T-helper 1 cell treated with Interleukin-12 subunit alpha and Interleukin-12 subunit beta and Interleukin-4 antibody, amounts not matched to agents 30 μg/mL and 1 μg/mL, for 36 hours (primary cell): ENCODE data around the gene TNRC6C.
"Not testable (repeated sequence)": the region's sequence is repeated elsewhere in the genome, so short reads cannot be mapped to it uniquely, and the experiment has no call there.

Experiments used
- H3K27ac Mint-ChIP-seq: one replicate; pipeline ENCODE4 v1.8.0; 2021; ENCODE audit warnings: mild to moderate bottlenecking, mixed read lengths
- H3K27me3 Mint-ChIP-seq: one replicate; pipeline ENCODE4 v1.8.0; 2021; ENCODE audit warnings: low read depth, mixed read lengths
- H3K36me3 Mint-ChIP-seq: one replicate; pipeline ENCODE4 v1.8.0; 2021; ENCODE audit warnings: low read depth, mixed read lengths
- H3K4me1 Mint-ChIP-seq: one replicate; pipeline ENCODE4 v1.8.0; 2021; ENCODE audit warnings: low read depth, mixed read lengths
- H3K4me3 Mint-ChIP-seq: one replicate; pipeline ENCODE4 v1.8.0; 2021; ENCODE audit warnings: mild to moderate bottlenecking, moderate library complexity, mixed read lengths
- H3K9me3 Mint-ChIP-seq: one replicate; pipeline ENCODE4 v1.8.0; 2021; ENCODE audit warnings: mixed read lengths

TNRC6C gene

DNA sequence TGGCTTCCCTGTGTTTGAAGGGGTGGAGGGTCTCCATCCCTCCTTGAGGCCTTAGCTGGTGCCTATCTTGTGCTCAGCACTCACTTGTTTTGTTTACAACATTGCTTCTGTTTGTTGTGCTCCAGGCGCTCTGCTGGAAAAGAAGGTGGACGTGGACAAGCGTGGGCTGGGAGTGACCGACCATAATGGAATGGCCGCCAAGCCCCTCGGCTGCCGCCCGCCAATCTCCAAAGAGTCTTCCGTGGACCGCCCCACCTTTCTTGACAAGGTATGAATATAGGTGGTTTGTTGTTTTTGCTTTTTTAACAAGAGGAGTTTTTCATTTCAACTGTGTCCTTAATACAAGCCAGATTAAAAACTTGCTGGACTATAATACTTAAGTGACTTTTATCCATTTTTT, 116.5 kb downstream of the TNRC6C start:
- Mint-ChIP-seq H3K4me3 (no peak overlapping the region), H3K9me3 (no peaks in the 10 kb centered on the region), H3K4me1 (no peaks in the 10 kb centered on the region), H3K27ac (no peak overlapping the region), H3K27me3 (no peaks in the 10 kb centered on the region), H3K36me3 (peaks cover 39% of the 10 kb centered on the region)

DNA sequence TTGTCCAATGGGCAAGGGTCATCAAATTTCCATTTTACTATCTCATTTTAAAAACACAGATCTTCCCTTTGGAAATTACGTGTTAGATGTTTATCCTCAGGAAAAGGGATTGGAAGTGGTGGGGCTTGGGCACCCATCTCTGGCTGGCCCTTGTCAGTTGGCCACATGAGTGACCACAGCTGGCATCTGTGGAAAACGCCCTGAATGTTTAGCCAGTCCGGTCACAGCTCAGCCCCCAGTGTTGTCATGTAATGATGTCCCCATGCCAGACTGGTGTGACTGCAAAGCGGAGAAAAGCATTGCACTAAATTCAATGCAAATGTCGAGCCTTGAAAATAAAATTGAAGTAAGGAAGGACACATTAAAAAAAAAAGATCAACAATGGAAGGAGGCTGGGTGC, 117.0 kb downstream of the TNRC6C start:
- H3K27me3 Mint-ChIP-seq = no peaks in the 10 kb centered on the region
- no peaks in the 10 kb centered on the region for H3K9me3 Mint-ChIP-seq
- H3K36me3 Mint-ChIP-seq = peaks cover 38% of the 10 kb centered on the region
- H3K4me3 Mint-ChIP-seq = no peak overlapping the region
- H3K27ac Mint-ChIP-seq = no peak overlapping the region
- no peaks in the 10 kb centered on the region for H3K4me1 Mint-ChIP-seq

DNA sequence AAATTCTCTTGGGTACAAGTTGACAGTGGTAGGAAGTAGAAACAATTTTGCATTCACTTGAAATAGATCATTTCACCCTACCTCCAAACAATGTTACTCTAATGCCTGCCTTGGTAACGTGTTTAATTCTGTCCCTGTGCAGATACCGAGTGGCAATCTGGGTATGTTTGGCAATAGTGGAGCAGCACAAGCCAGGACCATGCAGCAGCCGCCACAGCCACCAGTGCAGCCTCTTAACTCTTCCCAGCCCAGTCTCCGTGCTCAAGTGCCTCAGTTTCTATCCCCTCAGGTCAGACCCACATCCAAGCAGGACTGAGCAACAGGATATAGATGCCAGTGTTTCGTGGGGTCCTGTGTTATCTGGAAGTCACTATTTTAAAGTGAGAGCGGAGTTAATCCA, 120.8 kb downstream of the TNRC6C start:
- Mint-ChIP-seq H3K27ac (no peak overlapping the region), H3K4me1 (peaks cover 8% of the 10 kb centered on the region), H3K9me3 (no peaks in the 10 kb centered on the region), H3K27me3 (no peaks in the 10 kb centered on the region), H3K4me3 (no peak overlapping the region), H3K36me3 (peaks cover 22% of the 10 kb centered on the region)

DNA sequence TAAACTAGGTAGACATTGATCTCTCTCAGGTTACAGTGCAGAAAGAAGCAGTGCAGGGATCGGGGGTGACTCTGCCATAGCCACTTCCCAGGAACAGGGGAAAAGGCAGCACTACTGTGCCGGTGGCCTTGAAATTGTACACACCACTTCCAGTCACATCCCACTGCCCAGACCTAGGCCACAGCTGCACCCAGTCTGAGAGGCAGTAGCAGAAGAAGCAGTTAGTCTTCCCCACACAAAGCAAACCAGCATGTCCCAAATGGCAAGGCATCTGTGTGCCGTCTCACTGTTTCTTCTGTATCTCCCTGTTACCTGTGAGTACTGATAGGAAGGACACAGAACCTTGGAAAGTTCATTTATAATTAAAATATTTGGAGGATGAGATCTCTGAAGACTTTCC, 123.0 kb downstream of the TNRC6C start:
- Mint-ChIP-seq H3K4me3 (no peak overlapping the region), H3K4me1 (peaks cover 10% of the 10 kb centered on the region), H3K9me3 (no peaks in the 10 kb centered on the region), H3K27me3 (no peaks in the 10 kb centered on the region), H3K27ac (no peak overlapping the region), H3K36me3 (peaks cover 17% of the 10 kb centered on the region)

DNA sequence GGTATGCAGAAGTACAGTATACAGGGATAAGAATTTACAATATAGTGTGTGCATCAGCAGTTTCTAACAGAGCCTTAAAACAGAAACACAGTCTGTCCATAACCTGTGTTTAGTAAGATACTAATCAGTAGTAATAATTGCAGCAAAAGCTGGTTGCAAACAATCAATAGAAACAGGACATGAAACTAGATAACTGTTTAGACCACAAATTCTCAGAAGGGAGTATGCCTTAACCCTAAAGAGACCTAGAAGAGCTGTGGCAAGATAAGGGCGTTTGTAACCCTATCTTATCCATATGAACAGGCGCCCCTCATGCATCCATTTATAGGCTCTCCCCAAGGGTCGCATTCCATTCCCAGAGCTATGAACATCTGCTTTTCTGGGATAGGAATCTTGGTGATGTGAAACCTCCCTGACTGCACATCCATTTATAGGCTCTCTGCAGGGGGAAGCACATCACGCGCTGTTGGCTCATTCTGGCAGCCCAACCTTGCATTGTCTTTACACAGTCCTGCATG, 123.9 kb downstream of the TNRC6C start:
- peaks cover 19% of the 10 kb centered on the region for H3K36me3 Mint-ChIP-seq
- H3K27ac Mint-ChIP-seq, H3K4me3 Mint-ChIP-seq, H3K27me3 Mint-ChIP-seq, H3K9me3 Mint-ChIP-seq: not testable (repeated sequence)
- peaks cover 10% of the 10 kb centered on the region for H3K4me1 Mint-ChIP-seq

DNA sequence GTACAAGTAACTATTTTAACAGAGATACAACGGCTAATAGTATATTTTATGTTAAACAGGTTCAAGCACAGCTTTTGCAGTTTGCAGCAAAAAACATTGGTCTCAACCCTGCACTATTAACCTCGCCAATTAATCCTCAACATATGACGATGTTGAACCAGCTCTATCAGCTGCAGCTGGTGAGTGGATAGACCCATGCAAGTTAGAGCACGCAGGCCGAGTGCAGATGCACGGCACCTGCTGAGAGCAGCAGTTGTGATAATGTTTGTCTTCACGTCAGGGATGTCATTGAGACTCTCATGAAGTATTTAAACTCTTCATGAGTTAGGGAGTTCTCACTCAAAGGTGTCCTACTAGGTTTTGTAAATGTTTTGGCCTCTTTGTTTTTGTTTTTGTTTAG, 124.5 kb downstream of the TNRC6C start:
- H3K36me3 Mint-ChIP-seq = peaks cover 20% of the 10 kb centered on the region
- no peak overlapping the region for H3K4me3 Mint-ChIP-seq
- no peaks in the 10 kb centered on the region for H3K27me3 Mint-ChIP-seq
- no peaks in the 10 kb centered on the region for H3K9me3 Mint-ChIP-seq
- no peak overlapping the region for H3K27ac Mint-ChIP-seq
- peaks cover 10% of the 10 kb centered on the region for H3K4me1 Mint-ChIP-seq

DNA sequence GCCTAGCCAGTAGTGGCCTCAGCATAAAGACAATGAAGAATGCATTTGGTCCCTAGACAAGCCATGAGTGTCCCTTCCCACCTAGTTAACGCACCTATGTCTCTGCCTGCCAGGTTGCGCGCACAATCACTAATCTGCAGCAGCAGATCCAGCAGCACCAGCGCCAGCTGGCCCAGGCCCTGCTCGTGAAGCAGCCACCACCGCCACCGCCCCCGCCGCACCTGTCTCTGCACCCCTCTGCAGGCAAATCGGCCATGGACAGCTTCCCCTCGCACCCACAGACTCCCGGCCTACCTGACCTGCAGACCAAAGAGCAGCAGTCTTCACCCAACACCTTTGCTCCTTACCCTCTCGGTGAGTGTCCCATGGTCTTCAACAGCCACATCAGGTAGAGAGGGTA, 128.2 kb downstream of the TNRC6C start:
- Mint-ChIP-seq H3K36me3 (peaks cover 37% of the 10 kb centered on the region), H3K27ac (no peak overlapping the region), H3K4me3 (no peak overlapping the region)

DNA sequence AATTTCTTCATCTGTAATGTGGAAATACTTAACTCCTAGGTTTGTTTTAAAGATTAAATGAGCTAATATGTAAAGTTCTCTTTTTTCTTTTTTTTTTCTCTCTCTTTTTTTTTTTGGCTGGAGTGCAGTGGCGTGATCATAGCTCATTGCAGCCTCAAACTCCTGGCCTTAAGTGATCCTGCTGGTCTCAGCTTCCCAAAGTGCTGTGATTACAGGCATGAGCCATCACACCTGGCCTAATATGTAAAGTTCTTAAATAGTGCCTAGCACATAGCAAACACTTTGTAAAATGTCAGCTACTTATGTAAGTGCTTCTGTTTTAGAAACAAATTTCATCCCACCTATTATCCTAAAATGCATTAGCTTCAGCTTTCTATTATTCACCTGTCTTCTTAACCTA, 130.0 kb downstream of the TNRC6C start:
- Mint-ChIP-seq H3K27me3 (no peaks in the 10 kb centered on the region), H3K9me3 (no peaks in the 10 kb centered on the region), H3K4me1 (peaks cover 7% of the 10 kb centered on the region), H3K36me3 (peaks cover 49% of the 10 kb centered on the region), H3K27ac (no peak overlapping the region), H3K4me3 (no peak overlapping the region)

More for the DNA sequence above, 128.2 kb downstream of the TNRC6C start:
- H3K9me3 Mint-ChIP-seq = no peaks in the 10 kb centered on the region
- no peaks in the 10 kb centered on the region for H3K27me3 Mint-ChIP-seq
- H3K4me1 Mint-ChIP-seq = peaks cover 16% of the 10 kb centered on the region

DNA sequence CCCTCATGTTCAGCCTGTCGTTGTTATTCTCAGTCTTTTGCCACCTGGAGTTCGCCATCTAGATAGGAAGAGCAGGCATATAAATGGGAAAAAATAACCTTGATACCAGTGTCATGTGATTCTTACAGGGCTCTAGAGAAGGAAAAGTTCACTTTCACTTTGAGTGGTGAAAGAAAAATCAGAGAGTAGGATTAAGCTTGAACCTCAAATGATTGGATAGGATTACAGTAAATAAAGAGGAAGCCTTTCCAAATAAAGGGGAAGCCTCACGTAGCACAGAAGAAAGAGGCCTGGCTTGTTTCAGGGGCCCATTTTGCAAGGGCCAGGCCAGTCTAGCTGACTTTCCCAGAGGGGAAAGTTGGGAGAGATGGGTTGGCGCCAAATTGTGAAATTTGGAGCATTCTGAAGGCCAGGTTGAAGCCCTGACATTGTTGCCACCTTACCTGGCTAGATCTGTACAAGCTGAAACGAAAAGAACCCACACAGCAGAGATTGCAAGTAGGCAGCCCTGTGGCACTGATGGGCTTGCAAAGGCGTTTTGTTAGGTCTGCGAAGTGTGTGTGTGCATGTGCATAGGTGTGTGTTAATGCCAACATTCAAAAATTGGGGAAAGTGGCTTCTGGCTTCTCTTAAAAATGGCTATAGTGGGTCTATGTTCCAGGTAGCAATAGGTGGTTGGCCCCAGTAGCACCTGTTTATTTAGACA, 131.2 kb downstream of the TNRC6C start:
- H3K36me3 Mint-ChIP-seq = peaks cover 50% of the 10 kb centered on the region
- H3K27me3 Mint-ChIP-seq = no peaks in the 10 kb centered on the region
- no peak overlapping the region for H3K27ac Mint-ChIP-seq
- no peaks in the 10 kb centered on the region for H3K9me3 Mint-ChIP-seq
- no peak overlapping the region for H3K4me3 Mint-ChIP-seq
- H3K4me1 Mint-ChIP-seq = peaks cover 7% of the 10 kb centered on the region

DNA sequence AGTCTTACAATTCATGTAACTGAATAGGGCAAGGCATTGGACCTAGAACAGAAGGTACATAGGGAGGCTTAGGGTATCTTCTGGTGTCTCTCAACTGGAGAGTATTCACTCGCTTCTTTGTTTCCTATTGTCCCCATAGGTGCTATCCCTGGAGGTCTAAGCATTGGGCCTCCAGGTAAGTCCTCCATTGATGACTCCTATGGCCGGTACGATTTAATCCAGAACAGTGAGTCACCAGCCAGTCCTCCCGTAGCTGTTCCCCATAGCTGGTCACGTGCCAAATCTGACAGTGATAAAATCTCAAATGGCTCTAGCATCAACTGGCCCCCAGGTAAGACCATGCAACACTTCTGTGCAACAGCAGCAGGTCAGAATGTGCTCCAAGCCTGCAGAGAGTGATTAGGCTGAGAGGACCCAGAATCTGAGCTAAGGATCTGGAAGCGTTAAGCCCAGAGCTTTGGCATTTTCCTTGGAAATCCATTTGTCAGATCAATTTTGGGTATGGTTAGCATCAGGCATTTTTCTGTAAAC, 134.4 kb downstream of the TNRC6C start:
- H3K9me3 Mint-ChIP-seq = no peaks in the 10 kb centered on the region
- no peak overlapping the region for H3K4me3 Mint-ChIP-seq
- no peaks in the 10 kb centered on the region for H3K27me3 Mint-ChIP-seq
- peaks cover 40% of the 10 kb centered on the region for H3K36me3 Mint-ChIP-seq
- peaks cover 6% of the 10 kb centered on the region for H3K4me1 Mint-ChIP-seq
- H3K27ac Mint-ChIP-seq = no peak overlapping the region

DNA sequence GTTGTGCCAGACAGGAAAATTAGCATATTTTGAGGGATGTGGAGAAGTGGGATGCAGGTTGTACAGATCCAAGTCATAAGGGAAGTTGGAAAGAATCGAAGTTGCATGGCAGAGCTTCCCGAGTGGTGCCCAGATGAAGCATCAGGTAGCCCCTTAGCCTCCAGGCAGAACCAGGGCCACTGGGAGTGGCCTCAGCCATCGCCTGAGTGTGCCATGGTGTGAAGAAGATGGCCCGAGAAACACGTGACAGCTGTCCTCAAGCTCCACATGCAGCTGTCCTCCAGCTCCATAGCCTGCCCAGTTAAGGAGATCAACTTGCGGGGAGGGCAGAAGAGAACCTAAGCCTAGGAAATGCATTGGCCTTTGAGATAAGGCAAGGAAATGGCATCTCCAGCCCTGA, 136.5 kb downstream of the TNRC6C start:
- Mint-ChIP-seq H3K4me3 (no peak overlapping the region), H3K36me3 (peaks cover 46% of the 10 kb centered on the region), H3K27ac (no peak overlapping the region), H3K9me3 (no peaks in the 10 kb centered on the region), H3K27me3 (no peaks in the 10 kb centered on the region), H3K4me1 (no peaks in the 10 kb centered on the region)

DNA sequence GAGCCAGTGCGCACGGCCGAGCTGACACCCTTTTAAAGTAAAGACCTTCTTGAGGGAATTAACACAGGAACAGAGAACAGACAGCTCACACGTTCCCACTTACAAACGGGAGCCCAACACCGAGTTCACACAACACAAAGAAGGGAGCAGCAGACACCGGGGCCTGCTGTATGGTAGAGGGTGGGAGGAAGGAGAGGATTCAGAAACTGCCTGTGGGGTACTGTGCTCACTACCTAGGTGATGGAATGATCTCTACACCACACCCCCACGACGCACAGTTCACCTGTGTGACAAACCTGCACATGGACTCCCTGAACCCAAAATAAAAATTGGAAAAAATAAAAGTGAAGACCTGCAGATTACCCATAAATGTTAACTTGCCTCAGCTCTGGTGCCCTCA, 137.6 kb downstream of the TNRC6C start:
- no peak overlapping the region for H3K27ac Mint-ChIP-seq
- no peak overlapping the region for H3K4me3 Mint-ChIP-seq
- H3K36me3 Mint-ChIP-seq = peaks cover 47% of the 10 kb centered on the region

DNA sequence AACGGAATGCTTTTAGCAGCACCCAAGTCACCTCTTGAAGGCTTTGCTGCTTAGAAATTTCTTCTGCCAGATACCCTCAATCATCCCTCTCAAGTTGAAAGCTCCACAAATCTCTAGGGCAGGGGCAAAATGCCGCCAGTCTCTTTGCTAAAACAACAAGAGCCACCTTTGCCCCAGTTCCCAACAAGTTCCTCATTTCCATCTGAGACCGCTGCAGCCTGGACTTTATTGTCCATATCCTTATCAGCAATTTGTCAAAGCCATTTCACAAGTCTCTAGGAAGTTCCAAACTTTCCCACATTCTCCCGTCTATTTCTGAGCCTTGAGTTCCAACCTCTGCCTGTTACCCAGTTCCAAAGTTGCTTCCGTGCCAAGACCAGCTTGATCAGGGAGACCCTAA, 142.6 kb downstream of the TNRC6C start:
- Mint-ChIP-seq H3K4me3 (no peak overlapping the region), H3K27ac (no peak overlapping the region), H3K4me1 (no peaks in the 10 kb centered on the region), H3K27me3 (no peaks in the 10 kb centered on the region), H3K36me3 (peaks cover 42% of the 10 kb centered on the region), H3K9me3 (no peaks in the 10 kb centered on the region)

More for the DNA sequence above, 137.6 kb downstream of the TNRC6C start:
- Mint-ChIP-seq H3K9me3 (no peaks in the 10 kb centered on the region), H3K27me3 (no peaks in the 10 kb centered on the region), H3K4me1 (no peaks in the 10 kb centered on the region)

DNA sequence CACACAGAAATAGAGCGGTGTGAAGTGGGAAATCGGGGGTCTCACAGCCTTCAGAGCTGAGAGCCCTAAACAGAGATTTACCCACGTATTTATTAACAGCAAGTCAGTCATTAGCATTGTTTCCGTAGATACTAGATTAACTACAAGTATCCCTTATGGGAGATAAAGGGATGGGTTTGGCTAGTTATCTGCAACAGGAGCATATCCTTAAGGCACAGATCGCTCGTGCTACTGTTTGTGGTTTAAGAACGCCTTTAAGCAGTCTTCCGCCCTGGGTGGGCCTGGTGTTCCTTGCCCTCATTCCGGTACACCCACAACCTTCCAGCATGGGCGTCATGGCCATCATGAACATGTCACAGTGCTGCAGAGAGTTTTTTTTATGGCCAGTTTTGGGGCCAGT, 143.0 kb downstream of the TNRC6C start:
- H3K9me3 Mint-ChIP-seq = no peaks in the 10 kb centered on the region
- H3K4me1 Mint-ChIP-seq = no peaks in the 10 kb centered on the region
- H3K36me3 Mint-ChIP-seq = peaks cover 42% of the 10 kb centered on the region
- H3K27ac Mint-ChIP-seq = no peak overlapping the region
- H3K4me3 Mint-ChIP-seq = no peak overlapping the region
- H3K27me3 Mint-ChIP-seq = no peaks in the 10 kb centered on the region

DNA sequence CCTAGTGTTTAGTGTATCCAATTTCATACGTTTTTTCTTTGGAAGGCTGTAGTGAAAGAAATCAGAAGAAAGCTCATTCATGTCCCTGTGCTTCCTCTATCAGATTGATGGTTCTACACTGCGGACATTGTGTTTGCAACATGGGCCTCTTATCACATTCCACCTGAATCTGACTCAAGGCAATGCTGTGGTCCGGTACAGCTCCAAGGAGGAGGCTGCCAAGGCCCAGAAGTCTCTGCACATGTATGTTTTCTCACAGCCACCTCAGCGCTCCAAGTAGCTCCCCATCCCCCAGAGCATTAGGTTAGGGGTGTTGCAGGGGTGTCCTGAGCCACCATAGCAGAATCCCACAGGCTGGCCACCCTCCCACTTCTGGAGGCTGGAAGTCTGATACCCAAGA, 144.8 kb downstream of the TNRC6C start:
- H3K4me3 Mint-ChIP-seq = no peak overlapping the region
- H3K36me3 Mint-ChIP-seq = peaks cover 50% of the 10 kb centered on the region
- no peaks in the 10 kb centered on the region for H3K9me3 Mint-ChIP-seq
- H3K4me1 Mint-ChIP-seq = peaks cover 2% of the 10 kb centered on the region
- no peaks in the 10 kb centered on the region for H3K27me3 Mint-ChIP-seq
- H3K27ac Mint-ChIP-seq = no peak overlapping the region
